Astrocyte (in vitro differentiated cells and primary cell): ENCODE results near the gene ZNF618. TPM values are rescaled to one million over a fixed set of nuclear protein-coding genes. Genes with fewer than 3 reads are reported as not detected.

Experiments
- DNase-seq: peaks from one replicate; pipeline ENCODE4 v3.0.0-alpha.2; 2010; ENCODE audit warnings: low read depth
- FAIRE-seq: peaks from 2 replicates; lab custom pipeline; 2011; peaks lifted over from hg19 to GRCh38; lab: Jason Lieb, UNC
- H2AFZ ChIP-seq: 2 replicates; pipeline ENCODE4 v1.6.0; 2012; ENCODE audit warnings: low read depth, low read length, inconsistent platforms
- H3K27ac ChIP-seq: 2 replicates; pipeline ENCODE4 v1.5.1; 2011; ENCODE audit warnings: low read depth, low read length, inconsistent platforms
- H3K27me3 ChIP-seq: 2 replicates; pipeline ENCODE4 v1.6.0; 2011; ENCODE audit warnings: low read length, inconsistent platforms; ENCODE audit not compliant: insufficient read depth
- H3K36me3 ChIP-seq: 2 replicates; pipeline ENCODE4 v1.5.1; 2011; ENCODE audit warnings: low read length, inconsistent platforms; ENCODE audit not compliant: insufficient read depth
- H3K4me1 ChIP-seq: 2 replicates; pipeline ENCODE4 v1.5.1; 2011; ENCODE audit warnings: low read length, inconsistent platforms; ENCODE audit not compliant: insufficient read depth
- H3K4me2 ChIP-seq: 2 replicates; pipeline ENCODE4 v1.6.0; 2012; ENCODE audit warnings: low read length, inconsistent platforms
- H3K4me3 ChIP-seq: 2 replicates; pipeline ENCODE4 v1.5.1; 2011; ENCODE audit warnings: low read depth, mild to moderate bottlenecking, low read length, inconsistent platforms; ENCODE audit not compliant: insufficient read depth
- H3K79me2 ChIP-seq: 2 replicates; pipeline ENCODE4 v1.6.0; 2012; ENCODE audit warnings: mild to moderate bottlenecking, low read length, inconsistent platforms; ENCODE audit not compliant: insufficient read depth
- H3K9ac ChIP-seq: 2 replicates; pipeline ENCODE4 v1.6.0; 2012; ENCODE audit warnings: mild to moderate bottlenecking, low read length, inconsistent platforms
- H3K9me3 ChIP-seq: 2 replicates; pipeline ENCODE4 v1.5.1; 2012; ENCODE audit warnings: low read depth, mild to moderate bottlenecking, low read length, inconsistent platforms; ENCODE audit not compliant: insufficient read depth
- H4K20me1 ChIP-seq: 2 replicates; pipeline ENCODE4 v1.6.0; 2012; ENCODE audit warnings: low read length, inconsistent platforms; ENCODE audit not compliant: insufficient read depth
- H3K27ac Mint-ChIP-seq: one replicate; pipeline ENCODE4 v1.8.0; 2021; ENCODE audit warnings: mild to moderate bottlenecking, mixed read lengths; ENCODE audit not compliant: unreplicated experiment
- H3K27me3 Mint-ChIP-seq: one replicate; pipeline ENCODE4 v1.8.0; 2021; ENCODE audit warnings: low read depth, mixed read lengths; ENCODE audit not compliant: unreplicated experiment
- H3K36me3 Mint-ChIP-seq: one replicate; pipeline ENCODE4 v1.8.0; 2021; ENCODE audit warnings: low read depth, mixed read lengths; ENCODE audit not compliant: unreplicated experiment
- H3K4me1 Mint-ChIP-seq: one replicate; pipeline ENCODE4 v1.8.0; 2021; ENCODE audit warnings: low read depth, mixed read lengths; ENCODE audit not compliant: unreplicated experiment
- H3K4me3 Mint-ChIP-seq: one replicate; pipeline ENCODE4 v1.8.0; 2021; ENCODE audit warnings: mild to moderate bottlenecking, moderate library complexity, mixed read lengths; ENCODE audit not compliant: unreplicated experiment
- H3K9me3 Mint-ChIP-seq: one replicate; pipeline ENCODE4 v1.8.0; 2021; ENCODE audit warnings: mild to moderate bottlenecking, mixed read lengths; ENCODE audit not compliant: unreplicated experiment
- EZH2 ChIP-seq: IDR thresholded peaks from 2 replicates; pipeline ENCODE4 v1.6.1; 2012; ENCODE audit warnings: mild to moderate bottlenecking, low read length, inconsistent platforms; ENCODE audit not compliant: insufficient read depth
- total RNA-seq: library from RNA; stranded (reverse); gene quantifications from 2 replicates; pipeline ENCODE4 v1.2.1, GENCODE V29; 2021
- TF ChIP-seq, protein P1 (sequence below): IDR thresholded peaks from 2 replicates; pipeline ENCODE4 v1.5.1; 2011; ENCODE audit warnings: low read depth, mild to moderate bottlenecking, inconsistent platforms, low read length, moderate library complexity; ENCODE audit not compliant: insufficient read depth

The ZNF618 gene
- total RNA-seq, 1 donor from 2014 or later = 30.1 TPM

DNA sequence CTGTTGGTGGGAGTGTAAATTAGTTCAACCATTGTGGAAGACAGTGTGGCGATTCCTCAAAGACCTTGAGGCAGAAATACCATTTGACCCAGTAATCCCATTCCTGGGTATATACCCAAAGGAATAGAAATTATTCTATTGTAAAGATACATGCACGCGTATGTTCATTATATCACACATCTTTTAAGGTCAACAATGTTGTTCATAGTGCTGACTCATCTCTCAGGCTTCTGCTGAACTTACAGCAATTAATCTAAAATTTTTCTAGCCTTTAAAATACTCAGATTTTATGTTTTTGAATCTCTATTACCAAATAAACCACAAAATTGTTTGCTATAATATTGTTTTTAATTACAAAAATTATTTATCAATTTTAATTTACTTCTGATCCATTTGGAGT lies 38.8 kb upstream of the ZNF618 start:
- Histone ChIP-seq H4K20me1 (no peaks in the 10 kb centered on the region), H3K4me3 (no peak overlapping the region), H3K4me1 (no peaks in the 10 kb centered on the region), H3K27ac (no peak overlapping the region), H3K9ac (no peak overlapping the region), H2AFZ (no peak overlapping the region), H3K36me3 (no peaks in the 10 kb centered on the region), H3K79me2 (no peaks in the 10 kb centered on the region), H3K27me3 (no peaks in the 10 kb centered on the region), H3K4me2 (no peak overlapping the region), H3K9me3 (no peaks in the 10 kb centered on the region)
- DNase-seq (no peak), FAIRE-seq (no peak)
- H3K4me3 Mint-ChIP-seq = no peak overlapping the region
- H3K9me3 Mint-ChIP-seq = peaks cover 7% of the 10 kb centered on the region
- TF ChIP-seq, protein P1, sequence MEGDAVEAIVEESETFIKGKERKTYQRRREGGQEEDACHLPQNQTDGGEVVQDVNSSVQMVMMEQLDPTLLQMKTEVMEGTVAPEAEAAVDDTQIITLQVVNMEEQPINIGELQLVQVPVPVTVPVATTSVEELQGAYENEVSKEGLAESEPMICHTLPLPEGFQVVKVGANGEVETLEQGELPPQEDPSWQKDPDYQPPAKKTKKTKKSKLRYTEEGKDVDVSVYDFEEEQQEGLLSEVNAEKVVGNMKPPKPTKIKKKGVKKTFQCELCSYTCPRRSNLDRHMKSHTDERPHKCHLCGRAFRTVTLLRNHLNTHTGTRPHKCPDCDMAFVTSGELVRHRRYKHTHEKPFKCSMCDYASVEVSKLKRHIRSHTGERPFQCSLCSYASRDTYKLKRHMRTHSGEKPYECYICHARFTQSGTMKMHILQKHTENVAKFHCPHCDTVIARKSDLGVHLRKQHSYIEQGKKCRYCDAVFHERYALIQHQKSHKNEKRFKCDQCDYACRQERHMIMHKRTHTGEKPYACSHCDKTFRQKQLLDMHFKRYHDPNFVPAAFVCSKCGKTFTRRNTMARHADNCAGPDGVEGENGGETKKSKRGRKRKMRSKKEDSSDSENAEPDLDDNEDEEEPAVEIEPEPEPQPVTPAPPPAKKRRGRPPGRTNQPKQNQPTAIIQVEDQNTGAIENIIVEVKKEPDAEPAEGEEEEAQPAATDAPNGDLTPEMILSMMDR = no peak
- no peak for TF ChIP-seq EZH2
- H3K27me3 Mint-ChIP-seq = no peaks in the 10 kb centered on the region
- H3K27ac Mint-ChIP-seq = no peak overlapping the region
- H3K4me1 Mint-ChIP-seq = no peaks in the 10 kb centered on the region
- no peaks in the 10 kb centered on the region for H3K36me3 Mint-ChIP-seq

DNA sequence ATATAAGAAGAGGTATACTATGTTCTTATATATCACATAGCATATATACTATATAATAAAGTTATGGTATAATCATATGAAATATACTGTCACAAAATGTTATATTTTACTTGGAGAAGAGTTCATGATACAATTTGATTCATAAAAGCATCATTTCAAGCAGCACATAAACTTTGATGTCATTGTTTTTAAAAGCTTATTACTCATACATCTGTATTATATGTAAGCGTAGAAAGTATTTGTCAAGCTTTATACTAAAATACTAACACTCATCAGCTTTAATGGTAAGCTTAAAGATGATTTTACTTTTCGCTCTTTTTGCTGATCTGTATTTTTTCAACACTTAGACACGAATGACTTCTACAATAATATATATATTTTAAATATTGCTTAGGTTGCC lies 34.0 kb upstream of the ZNF618 start:
- H3K4me3 ChIP-seq = no peak overlapping the region
- no peak for DNase-seq
- Mint-ChIP-seq H3K9me3 (peaks cover 13% of the 10 kb centered on the region), H3K4me1 (no peaks in the 10 kb centered on the region), H3K27me3 (peaks cover 4% of the 10 kb centered on the region), H3K27ac (no peak overlapping the region), H3K36me3 (no peaks in the 10 kb centered on the region), H3K4me3 (no peak overlapping the region)
- no peaks in the 10 kb centered on the region for H4K20me1 ChIP-seq
- H2AFZ ChIP-seq = no peak overlapping the region
- H3K27me3 ChIP-seq = peaks cover 2% of the 10 kb centered on the region
- no peak overlapping the region for H3K4me2 ChIP-seq
- H3K79me2 ChIP-seq = no peaks in the 10 kb centered on the region
- no peaks in the 10 kb centered on the region for H3K4me1 ChIP-seq
- no peaks in the 10 kb centered on the region for H3K9me3 ChIP-seq
- TF ChIP-seq, protein P1 = no peak
- TF ChIP-seq EZH2 = no peak
- H3K9ac ChIP-seq = no peak overlapping the region
- no peak overlapping the region for H3K27ac ChIP-seq
- no peak for FAIRE-seq
- H3K36me3 ChIP-seq = no peaks in the 10 kb centered on the region

DNA sequence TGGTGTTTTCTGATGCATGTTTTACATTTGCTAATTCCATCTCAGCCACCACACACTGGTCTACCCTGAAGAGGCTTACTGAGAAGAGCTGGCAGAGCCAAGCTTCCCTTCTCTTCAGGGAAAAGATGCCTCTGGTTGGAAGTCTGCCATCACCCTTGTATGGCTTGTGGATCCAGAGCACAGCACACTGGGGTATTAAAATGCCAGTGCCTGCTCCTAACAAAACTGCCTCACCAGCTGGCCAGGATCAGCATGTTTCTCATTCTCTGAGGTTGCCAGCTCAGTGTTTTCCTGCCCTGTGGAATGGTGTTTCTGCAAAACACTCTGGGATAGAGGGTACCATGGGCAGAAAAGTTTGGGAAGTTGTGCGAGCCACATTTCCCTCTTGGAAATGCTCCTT lies 31.6 kb upstream of the ZNF618 start:
- no peak overlapping the region for H3K4me3 ChIP-seq
- peaks cover 4% of the 10 kb centered on the region for H3K27me3 Mint-ChIP-seq
- H3K4me3 Mint-ChIP-seq = no peak overlapping the region
- no peak overlapping the region for H3K27ac ChIP-seq
- no peaks in the 10 kb centered on the region for H3K9me3 ChIP-seq
- peaks cover 2% of the 10 kb centered on the region for H3K27me3 ChIP-seq
- no peaks in the 10 kb centered on the region for H3K36me3 Mint-ChIP-seq
- H3K9ac ChIP-seq = no peak overlapping the region
- no peaks in the 10 kb centered on the region for H4K20me1 ChIP-seq
- no peak overlapping the region for H3K4me2 ChIP-seq
- DNase-seq = no peak
- no peak overlapping the region for H2AFZ ChIP-seq
- TF ChIP-seq, protein P1 = no peak
- no peak for TF ChIP-seq EZH2
- H3K36me3 ChIP-seq = no peaks in the 10 kb centered on the region
- no peaks in the 10 kb centered on the region for H3K4me1 ChIP-seq
- H3K9me3 Mint-ChIP-seq = peaks cover 18% of the 10 kb centered on the region
- no peak overlapping the region for H3K27ac Mint-ChIP-seq
- no peaks in the 10 kb centered on the region for H3K79me2 ChIP-seq
- FAIRE-seq = no peak
- no peaks in the 10 kb centered on the region for H3K4me1 Mint-ChIP-seq
